NOMO-1 (cell line): ENCODE data around the gene SLC25A23.
A peak's percentile ranks its signal among the peaks of the same experiment; 100 is the strongest.

ENCODE experiments used
- DNase-seq, 2 experiments: peaks; one replicate each; lab custom pipeline; 2025; ENCODE audit not compliant: unreplicated experiment in 2 of 2; lab: John Stamatoyannopoulos, UW

The SLC25A23 gene

DNA sequence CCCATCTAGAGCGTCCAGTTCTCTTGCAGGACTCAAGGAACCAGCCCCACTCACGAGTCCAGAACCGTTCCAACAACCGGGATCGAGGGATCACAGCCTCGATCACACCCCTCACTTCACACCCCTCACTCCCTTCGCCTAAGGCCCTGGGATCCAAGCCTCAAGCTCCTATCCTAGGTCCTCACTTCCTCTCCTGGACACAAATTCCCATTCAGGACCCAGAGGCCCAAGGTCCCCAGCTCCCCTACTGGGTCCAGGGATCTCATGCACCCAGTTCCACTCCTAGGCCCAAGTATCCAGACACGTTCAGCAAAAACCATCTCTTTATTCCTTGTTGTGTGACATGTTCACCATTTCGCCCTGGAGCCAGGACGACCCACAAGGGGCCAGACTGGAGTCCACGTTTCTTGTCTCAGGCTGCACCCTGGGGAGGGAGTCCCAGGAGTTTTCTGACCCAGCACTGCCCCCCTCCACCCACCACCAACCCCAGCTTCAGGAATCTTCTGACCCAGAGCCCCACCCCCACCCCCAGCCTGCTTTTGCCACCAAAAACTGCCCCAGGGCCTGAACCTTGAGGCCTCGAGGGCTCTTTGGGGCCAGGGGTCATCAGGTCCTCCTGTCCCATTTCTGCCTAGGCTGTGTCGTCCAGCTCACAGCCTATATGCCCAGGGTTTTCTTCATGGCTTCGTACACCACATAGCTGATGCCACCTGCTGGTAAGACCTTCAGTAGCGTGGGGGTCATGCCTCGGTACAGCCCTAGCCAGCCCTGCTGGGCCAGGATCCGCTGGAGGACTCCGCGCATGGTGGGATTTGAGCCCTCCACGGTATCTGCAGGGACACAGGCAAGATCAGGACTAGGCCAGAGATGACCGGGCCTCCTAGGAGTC, 33.6 kb downstream of the SLC25A23 start:
- DNase-seq, result no peak

DNA sequence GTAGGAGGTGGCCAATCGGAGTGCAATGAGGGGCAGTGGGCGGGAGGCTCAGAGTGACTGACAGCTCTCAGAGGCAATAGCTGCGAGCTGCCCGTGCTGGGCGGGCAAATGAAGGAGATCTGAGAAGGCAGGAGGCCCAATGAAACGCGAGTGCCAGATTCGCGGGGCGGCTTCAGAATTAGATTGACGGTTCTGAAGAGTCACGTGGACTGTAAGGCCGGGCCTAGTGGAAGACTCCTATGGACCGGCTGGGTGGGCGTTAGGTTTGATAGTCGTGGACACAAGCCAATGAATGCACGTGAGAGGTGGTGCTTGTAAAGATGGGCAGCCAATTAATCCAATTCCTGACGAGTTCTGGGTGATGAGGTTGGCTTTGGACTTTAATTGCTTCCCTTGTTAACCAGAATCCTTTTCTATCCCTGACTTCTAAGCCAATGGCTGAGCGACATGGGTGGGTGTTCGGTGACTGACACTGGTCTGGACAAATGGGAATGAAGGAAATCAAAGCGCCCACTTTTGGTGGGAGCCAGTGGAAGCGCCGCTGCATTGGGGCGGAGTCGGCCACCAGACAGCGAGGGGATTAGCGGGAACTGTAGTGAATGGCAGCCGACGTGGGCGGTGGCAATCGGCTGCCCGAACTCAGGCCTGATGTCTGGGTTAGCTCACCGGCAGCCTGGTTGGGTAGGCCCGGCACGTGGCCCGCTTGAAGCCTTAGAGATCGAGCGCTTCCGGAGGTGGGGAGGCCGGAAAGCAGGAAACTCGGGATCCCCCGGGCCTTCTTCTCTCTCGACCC, 34.5 kb downstream of the SLC25A23 start:
- peak; percentile 99 to 100 for DNase-seq

DNA sequence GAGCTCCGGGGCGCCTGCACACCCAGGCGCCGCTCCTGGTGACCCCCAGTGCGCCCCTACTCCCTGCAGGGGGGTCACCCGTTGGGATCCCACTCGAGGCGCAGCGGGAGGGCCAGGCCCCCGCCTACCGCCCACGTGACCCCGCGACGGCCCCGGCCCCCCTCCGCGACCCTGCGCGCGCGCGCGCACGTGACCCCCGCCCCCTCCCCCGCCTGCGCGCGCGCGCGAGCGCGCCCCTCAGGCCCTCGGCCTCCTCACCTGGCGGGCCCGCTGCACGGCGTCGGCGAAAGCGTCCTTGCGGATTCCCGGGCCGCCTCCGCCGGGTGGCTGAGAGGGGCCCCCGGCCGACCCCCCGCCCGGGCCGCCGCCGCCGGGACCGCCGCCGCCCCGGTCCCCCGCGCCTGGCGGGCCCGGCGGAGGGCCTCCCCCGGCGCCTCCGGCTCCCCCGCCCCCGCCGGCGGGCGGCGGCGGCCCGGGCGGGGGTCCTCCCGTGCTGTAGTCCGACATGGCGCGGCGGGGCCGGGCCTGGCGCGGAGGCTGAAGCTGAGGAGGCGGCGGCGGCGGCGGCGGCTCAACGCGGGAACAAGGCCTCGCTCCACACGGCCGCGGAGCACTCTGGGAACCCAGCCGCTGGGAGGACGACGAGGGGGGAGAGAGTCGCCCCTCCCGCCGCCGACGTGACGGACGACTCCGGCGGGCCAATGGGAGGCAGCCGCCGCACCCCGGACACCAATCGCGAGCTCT, 35.2 kb downstream of the SLC25A23 start, which contains the start of gene KHSRP:
Gene KHSRP (minus strand): TSS at position 617 of the 744 bp plus-strand sequence. CDS start 110 bp downstream, at position 507.
- no peak for DNase-seq

DNA sequence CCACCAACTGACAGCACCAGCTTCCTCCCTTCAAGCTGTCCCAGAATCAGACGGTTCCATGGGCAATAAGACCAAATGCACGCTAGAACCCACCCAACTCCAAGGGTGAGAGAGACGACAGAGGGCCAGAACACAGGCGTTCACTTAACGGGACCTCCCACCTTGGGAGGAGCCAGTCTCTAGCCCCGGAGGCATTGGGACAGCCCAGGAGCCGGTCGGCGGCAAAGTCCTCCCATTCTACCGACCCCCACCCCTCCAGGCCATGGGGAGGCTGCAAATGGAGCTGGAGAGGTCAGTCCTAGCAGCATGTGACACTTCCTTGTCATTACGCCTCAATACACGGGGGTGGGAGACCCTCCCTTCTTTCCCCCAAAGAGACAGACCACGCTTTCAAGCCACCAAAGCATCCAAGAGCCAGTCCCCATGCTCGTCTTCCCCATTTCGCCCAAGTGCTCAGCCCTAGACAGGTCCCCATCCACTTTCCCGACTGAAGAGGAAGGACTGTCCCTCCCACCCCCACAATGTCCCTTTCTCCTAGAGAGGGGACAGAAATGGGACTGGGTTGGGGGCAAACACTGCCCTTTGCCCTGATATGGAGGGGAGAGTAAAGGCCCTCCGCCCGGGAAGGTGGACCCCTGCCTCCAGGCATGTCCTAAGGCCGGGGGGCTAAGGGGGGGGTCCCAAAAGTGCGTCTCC, 35.9 kb downstream of the SLC25A23 start:
- peak in 1 of 2 experiments; percentile 18 for DNase-seq

DNA sequence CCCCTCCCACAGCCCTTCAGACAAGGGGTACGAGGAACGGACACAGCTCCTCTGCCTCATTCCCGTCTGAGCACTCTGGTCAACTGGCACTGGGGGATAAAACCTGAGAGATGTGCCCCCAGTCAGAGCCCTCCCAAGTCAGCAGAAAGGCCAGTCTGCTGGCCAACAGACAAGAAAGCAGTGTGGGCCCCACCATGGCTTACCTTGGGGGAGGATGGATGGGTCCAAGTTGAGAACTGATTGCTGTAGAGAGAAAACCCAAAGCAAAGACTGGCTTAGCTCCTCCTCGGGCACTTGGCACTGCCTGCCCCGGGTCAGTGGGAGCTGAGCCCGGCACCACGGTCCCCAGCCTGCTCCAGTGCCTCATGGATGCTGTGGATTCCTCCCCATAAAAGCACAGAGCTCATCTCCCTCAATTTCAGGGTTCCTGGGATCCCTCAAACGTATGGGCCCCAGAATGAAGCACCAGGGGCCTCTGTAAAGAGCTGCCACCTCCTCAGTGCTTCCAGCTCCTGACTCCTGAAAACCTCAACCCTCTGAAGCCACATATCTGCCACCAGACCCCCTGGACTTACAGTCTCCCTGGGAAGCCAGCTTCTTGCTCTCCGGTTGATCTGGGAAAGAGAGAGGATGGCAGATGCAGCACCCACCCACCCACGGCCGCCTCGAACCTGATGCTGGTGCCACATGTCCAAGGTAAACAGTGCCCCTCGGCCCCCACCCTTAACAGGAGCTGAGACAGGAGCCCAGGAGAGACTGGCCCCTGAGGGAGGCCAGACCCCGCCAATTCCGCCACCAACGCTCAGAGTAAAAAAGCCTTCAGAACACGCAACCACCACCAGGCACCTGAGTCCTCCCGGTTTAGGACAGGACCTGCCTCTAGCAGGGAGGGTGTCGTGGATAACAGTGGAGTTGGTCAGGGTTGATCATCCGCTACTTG, 38.2 kb downstream of the SLC25A23 start:
- DNase-seq, result no peak

DNA sequence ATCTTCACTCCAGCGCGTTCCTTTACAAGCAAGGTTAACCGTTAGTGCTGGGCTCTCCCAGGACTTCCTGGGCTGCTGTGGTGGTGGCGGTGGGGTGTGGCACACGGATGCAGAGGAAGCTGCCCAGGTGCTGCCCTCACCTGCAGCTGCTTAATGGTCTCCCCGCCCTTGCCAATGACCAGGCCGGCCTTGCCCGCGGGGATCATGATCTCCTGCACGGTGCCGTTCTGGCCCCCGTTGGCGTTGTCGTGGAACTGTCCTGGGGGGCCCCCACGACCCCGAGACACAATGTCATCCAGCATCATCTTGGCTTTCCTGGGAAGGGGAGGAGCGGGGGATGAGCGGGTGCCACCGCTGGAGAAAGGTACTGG, 41.0 kb downstream of the SLC25A23 start:
- DNase-seq, result no peak

DNA sequence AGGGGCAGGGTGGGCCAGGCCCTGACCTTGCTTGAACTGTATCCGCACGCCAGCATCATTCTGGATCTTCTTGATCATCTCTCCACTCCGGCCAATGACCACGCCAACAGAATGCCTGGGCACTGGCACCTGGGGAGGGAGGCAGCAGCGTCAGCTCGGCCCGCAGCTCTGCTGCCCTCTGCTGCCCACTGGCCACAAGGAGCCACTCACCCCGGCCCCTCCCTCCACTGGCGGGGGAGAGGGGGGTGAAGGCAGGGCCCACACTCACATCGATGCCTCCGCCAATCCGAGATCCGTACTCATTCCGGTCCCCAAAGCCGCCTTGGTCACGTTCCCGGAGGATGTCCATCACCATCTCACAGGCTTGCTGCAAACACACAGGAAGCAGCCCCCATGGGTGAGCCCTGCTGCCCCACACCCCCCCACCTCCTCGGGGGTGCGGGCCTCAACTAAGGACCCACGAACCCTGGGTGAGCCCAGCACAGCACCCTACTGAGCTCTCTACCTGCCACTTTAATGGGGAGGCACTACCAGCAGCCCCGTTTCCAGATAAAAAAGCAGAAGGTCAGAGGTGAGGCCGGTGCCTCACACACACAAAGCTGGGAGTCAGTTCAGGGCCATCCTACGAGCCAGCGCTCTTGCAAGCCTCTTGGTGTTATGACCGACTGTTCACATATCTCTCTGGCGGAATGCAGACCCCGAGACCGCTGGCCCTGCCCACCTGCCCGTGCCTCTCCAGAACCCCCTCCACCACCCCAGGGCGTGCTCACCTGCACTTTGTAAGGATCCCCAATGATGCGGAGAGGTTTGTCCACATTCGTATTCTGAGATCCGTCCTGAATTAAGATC, 41.7 kb downstream of the SLC25A23 start:
- no peak for DNase-seq

DNA sequence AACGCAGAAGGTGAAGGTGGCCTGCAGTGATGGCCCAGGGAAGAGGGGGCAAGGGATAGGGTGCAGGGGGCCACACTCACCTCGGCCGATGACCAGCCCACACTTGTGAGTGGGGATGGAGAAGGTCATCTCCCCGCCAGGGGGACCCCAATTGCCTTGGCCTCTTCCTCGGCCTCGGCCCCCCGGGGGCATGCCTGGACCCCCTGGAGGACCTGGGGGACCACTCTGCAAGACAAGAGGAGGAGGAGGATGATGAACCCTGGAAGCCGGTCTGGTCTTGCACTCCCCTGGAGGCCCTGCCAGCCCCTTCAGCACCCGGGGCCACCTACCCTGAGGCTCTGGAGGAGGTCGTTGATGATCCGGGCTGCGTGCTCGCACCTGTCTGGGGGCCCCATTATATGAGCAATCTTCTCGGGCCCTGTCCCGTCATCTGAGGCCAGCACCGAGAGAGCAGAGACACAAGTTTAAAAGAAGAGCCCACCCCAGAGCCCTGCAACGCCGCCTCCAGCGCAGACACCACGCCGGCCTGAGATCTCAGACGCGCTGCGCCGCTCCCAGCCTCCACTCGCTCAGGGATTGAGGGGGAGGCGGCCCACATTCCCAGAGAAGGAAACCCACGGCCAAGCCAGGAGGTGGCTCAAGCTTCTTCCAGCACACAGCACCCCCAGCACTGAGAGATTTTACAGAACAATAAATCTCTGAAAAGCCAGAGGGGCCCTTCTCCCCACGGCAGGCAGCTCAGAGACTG, 42.8 kb downstream of the SLC25A23 start:
- no peak for DNase-seq

DNA sequence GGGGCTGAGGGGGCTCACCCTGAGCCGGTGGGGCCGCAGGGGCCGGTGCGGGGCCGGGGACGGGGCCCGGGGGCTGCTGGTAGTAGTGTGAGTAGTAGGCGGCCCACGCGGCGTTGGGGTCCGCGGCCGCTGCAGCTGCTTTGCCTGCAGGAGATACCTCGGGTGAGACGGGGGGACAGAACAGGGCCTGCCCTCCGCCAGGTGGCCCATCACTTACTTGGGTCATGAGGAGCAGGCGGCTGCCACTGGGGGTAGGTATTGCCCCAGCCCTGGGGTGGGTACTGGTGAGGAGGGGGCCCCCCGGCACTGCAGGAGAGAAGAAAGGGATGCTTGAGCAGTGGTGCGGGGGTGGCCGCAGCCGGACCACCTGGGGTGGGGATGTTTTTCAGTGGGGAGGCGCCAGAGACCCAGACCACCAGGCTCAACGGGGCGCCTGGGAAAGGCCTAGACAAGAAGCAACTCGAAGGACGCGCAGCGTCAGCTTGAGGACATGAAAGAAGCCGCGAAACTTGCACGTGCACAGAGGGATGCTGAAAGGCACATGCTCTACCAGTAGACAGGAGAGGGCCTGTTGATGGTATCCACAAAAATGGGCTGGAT, 43.9 kb downstream of the SLC25A23 start:
- no peak for DNase-seq

DNA sequence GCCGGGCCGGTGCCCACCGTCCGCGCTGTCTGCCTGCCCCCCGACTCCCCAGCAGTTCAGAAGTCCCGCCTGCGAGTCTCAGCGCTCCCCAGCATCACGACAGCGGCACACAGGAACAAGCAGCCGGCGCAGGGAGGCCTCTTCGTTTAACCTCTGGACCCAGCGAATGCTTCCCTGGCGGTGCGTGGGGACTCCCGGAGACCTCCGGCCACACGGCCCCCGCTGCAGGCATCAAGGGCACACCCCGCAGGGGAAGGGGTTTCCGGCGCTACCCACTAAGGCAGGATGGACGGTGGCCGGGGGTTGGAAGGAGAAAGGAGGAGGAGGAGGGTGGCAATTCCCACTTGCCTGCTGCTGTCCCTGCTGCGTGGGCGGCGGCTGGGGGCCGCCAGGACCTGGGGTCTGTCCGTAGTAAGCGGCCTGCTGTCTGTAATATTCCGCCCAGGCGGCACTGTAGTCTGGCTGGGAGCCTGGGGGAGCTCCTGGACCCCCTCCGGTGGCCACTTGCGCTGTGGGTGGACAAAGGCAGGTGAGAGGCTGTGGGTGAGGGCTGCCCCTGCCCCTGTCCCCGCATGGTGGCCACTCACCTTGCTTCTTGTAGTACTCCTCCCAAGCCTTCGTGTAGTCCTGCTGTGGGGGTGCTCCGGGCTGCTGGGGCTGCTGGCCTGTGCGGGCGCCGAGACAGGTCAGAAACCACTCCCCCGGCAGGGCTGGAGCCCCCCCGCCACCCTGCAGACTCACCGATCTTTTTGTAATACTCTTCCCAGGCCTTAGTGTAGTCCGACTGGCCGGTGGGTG, 44.6 kb downstream of the SLC25A23 start:
- no peak for DNase-seq

DNA sequence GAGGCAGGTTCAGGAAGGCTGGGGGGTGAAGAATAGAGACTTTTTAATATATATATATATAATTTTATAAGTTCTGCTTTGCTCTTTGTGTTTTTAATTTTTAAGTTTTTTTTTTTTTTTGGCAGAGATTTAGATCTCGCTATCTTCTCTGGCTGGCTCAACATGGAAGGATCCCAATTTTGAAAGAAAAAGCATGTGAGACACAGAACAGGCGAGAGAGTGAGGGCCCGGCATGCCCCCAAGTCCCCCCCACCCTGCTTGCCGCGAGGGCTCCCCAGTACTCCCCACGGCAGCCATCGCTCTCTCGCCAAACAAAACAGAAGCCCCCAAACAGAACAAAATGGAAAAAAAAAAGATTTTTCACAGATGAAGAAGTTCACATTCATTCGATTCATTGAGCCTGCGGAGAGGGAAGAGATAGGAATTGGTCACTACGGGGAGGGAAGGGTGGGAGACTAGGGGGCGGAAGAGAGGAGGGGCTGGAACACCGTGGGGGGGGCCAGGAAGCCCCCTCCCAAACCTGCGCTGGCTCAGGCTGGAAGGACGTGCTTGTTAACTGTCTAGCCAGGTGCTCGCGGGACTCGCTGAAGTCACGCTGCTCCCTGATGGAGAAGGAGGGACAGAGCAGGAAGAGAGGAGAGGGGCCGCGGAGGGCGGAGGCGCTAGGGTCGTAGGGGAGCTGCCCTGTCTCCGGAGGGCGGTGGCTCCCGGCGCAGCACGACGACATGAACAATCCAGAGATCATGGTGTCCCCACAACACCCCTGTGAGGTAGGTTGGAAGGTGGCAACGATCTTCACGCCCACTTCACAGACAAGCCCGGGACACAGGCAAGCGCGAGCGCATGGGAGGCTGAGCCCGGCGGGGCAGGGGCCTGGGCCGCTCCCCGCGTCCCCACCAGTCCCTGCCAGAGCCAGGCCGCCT, 45.6 kb downstream of the SLC25A23 start:
- DNase-seq, result no peak

DNA sequence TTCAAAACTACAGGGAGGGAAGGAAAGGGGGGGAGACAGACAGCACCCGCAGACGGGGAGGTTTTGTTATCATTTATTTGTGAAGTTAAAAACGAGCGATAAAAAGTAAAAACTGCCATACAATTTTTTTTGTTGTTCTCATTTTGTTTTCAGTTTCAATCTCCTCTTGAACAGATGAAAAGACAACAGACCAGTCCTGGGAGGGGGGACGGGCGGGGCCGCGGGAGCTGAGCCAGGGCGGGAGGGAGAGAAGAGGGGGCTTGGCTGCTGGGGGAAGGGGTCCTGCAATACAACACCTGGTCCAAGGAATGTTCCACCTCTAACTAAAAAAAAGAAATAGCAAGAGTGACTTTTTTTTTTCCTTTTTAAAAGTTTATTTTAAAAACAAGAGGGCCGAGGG, 46.3 kb downstream of the SLC25A23 start:
- no peak for DNase-seq

DNA sequence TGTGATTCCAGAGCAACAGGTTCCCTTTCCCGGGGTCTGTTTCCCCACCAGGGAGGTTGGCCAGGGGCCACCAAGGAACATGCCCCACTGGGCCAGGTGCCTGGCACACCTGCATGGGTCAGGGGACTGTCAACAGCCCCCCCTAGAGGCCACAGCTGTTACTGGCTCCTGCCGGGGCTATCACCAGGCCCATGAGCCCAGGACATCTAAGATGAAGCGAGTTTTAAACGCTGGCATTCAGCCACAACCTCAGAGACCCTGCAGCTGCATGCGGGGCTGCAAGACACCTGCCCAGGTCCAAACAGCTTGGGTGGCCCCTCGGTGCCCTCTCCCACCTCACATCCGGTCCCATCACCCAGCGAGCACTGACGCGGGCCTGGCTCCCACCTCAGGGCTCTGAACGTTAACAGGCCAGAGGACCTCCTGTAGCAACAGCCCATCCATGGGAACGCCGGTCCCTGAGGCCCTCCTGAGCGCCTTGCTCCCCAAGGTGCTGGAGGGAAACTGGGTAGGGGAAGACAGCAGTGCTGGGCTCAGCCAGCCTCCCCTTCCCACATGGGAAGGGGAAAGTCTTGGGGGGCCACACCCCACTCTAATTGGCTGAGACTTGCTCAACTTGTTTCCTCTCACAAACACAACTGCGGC, 47.0 kb downstream of the SLC25A23 start:
- no peak for DNase-seq

DNA sequence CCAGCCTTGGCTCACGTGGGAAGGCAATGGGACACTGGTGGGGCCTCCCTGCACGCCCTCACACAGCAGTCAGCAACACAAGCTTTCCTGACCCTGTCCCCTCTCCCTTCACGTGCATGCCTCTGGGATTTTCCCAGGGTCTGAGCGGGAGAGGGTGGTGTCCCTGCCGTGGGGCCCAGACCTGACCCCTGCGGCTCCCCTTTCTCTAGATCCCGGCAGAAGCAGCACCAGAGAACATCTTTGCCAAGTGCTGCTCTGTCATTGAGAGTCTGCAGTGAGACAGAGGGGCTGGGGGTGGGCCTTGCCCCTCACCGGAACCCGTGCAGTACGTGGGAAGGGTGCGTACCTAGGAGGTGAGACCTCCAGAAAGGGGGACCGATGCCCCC, 47.5 kb downstream of the SLC25A23 start:
- DNase-seq, result no peak

DNA sequence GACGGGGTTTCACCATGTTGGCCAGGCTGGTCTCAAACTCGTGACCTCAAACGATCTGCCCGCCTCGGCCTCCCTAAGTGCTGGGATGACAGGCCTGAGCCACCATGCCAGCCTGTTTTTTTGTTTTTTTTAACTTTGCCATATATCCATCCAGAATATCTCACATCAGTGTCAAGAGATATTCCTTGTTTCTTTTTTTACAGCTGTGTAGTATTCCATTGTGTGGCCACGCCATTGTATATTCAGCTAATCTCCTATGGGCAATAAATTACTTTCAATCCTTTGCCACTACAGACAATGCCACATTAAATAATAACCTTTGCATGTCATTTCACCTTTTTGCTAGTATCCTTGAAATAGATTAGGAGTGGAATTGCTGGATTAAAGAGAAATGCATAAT, 50.2 kb downstream of the SLC25A23 start:
- no peak for DNase-seq
